ENCODE measurements around the gene VCAN.

GRCh38 chr5:83528439-83528769, 56.9 kb downstream of the VCAN start:
- no peak for TF ChIP-seq POLR2AphosphoS5 (IDR thresholded peaks at IDR 0.05; ENCODE audit: low read depth, low read length)
- TF ChIP-seq CHD1 (IDR thresholded peaks at IDR 0.05; ENCODE audit: low read depth, low read length) = no peak
- no peak for TF ChIP-seq ASH2L (IDR thresholded peaks at IDR 0.05; ENCODE audit: low read length)
- TF ChIP-seq CREB1 (IDR thresholded peaks at IDR 0.05) = no peak
- no peak for TF ChIP-seq RXRA (IDR thresholded peaks at IDR 0.05; ENCODE audit: insufficient read depth, low read depth, low read length)
- TF ChIP-seq TEAD4 (IDR thresholded peaks at IDR 0.05; ENCODE audit: low read depth, low read length) = no peak
- TF ChIP-seq CTCF (IDR thresholded peaks at IDR 0.05; ENCODE audit: control extremely low read depth in 1 of 3, insufficient read depth in 1 of 3, low read depth in 1 of 3, low read length in 3 of 3) = no peak
- TF ChIP-seq EZH2 (IDR thresholded peaks at IDR 0.05; ENCODE audit: low read depth, low read length, severe bottlenecking) = no peak
- TF ChIP-seq POLR2A (IDR thresholded peaks at IDR 0.05; ENCODE audit: control extremely low read depth in 1 of 2, low read depth in 2 of 2, low read length in 2 of 2) = no peak
- TF ChIP-seq EP300 (IDR thresholded peaks at IDR 0.05; ENCODE audit: borderline replicate concordance in 1 of 2, low read depth in 2 of 2, low read length in 2 of 2) = no peak
- TF ChIP-seq SIN3A (conservative IDR thresholded peaks at IDR 0.05 in 1 of 2, IDR thresholded peaks at IDR 0.05 in 1 of 2; ENCODE audit: low read depth in 1 of 2, low read length in 2 of 2) = no peak

All from H1 (cell line).